ENCODE measurements around the gene GALNT15. TPM values are rescaled to one million over a fixed set of nuclear protein-coding genes. Genes with fewer than 3 reads are reported as not detected.

The GALNT15 gene
- total RNA-seq, 1 donor from 2014 or later: 0.95 TPM

GRCh38 chr3:16252243-16252978, 77.9 kb downstream of the GALNT15 start:
- Mint-ChIP-seq H3K27ac (ENCODE audit: unreplicated experiment) (no peak overlapping the region), H3K4me3 (ENCODE audit: unreplicated experiment) (no peak overlapping the region), H3K9me3 (ENCODE audit: unreplicated experiment) (no peaks in the 10 kb centered on the region), H3K27me3 (ENCODE audit: low read depth, unreplicated experiment) (no peaks in the 10 kb centered on the region), H3K36me3 (ENCODE audit: low read depth, unreplicated experiment) (peaks cover 2% of the 10 kb centered on the region), H3K4me1 (ENCODE audit: low read depth, unreplicated experiment) (peaks cover 6% of the 10 kb centered on the region)
- H3K27ac ChIP-seq (ENCODE audit: low read depth, low read length): no peak overlapping the region
- FAIRE-seq (no peak), DNase-seq (ENCODE audit: low read depth) (no peak)
- no peak overlapping the region for H2AFZ ChIP-seq (ENCODE audit: low read depth, low read length)
- no peaks in the 10 kb centered on the region for H3K79me2 ChIP-seq (ENCODE audit: insufficient read depth, low read length)
- H3K4me1 ChIP-seq (ENCODE audit: insufficient read depth, low read length): no peaks in the 10 kb centered on the region
- H3K9me3 ChIP-seq (ENCODE audit: insufficient read depth, low read depth, low read length): no peaks in the 10 kb centered on the region
- no peaks in the 10 kb centered on the region for H3K36me3 ChIP-seq (ENCODE audit: insufficient read depth, low read length)
- H3K4me3 ChIP-seq (ENCODE audit: insufficient read depth, low read depth, low read length): no peak overlapping the region
- peaks cover 2% of the 10 kb centered on the region for H3K27me3 ChIP-seq (ENCODE audit: insufficient read depth, low read length)
- H3K4me2 ChIP-seq (ENCODE audit: low read length): no peak overlapping the region
- TF ChIP-seq CTCF (IDR thresholded peaks at IDR 0.05; ENCODE audit: insufficient read depth, low read depth, low read length) (no peak), EZH2 (IDR thresholded peaks at IDR 0.05; ENCODE audit: insufficient read depth, low read length) (no peak)
- peaks cover 3% of the 10 kb centered on the region for H4K20me1 ChIP-seq (ENCODE audit: insufficient read depth, low read length)
- H3K9ac ChIP-seq (ENCODE audit: low read length): no peak overlapping the region

- H4K20me1 ChIP-seq (ENCODE audit: insufficient read depth, low read length): peaks cover 4% of the 10 kb centered on the region
- no peak overlapping the region for H3K4me3 ChIP-seq (ENCODE audit: insufficient read depth, low read depth, low read length)
- H3K4me1 ChIP-seq (ENCODE audit: insufficient read depth, low read length): no peaks in the 10 kb centered on the region
- no peak overlapping the region for H3K27ac Mint-ChIP-seq (ENCODE audit: unreplicated experiment)
- TF ChIP-seq CTCF (IDR thresholded peaks at IDR 0.05; ENCODE audit: insufficient read depth, low read depth, low read length) (no peak), EZH2 (IDR thresholded peaks at IDR 0.05; ENCODE audit: insufficient read depth, low read length) (no peak)
- H3K27ac ChIP-seq (ENCODE audit: low read depth, low read length): no peak overlapping the region
- H3K9me3 ChIP-seq (ENCODE audit: insufficient read depth, low read depth, low read length): no peaks in the 10 kb centered on the region
- no peaks in the 10 kb centered on the region for H3K27me3 Mint-ChIP-seq (ENCODE audit: low read depth, unreplicated experiment)
- no peak overlapping the region for H3K4me2 ChIP-seq (ENCODE audit: low read length)
- no peak for DNase-seq (ENCODE audit: low read depth)
- no peak overlapping the region for H3K9ac ChIP-seq (ENCODE audit: low read length)
- H3K36me3 ChIP-seq (ENCODE audit: insufficient read depth, low read length): no peaks in the 10 kb centered on the region
- no peaks in the 10 kb centered on the region for H3K9me3 Mint-ChIP-seq (ENCODE audit: unreplicated experiment)
- H3K79me2 ChIP-seq (ENCODE audit: insufficient read depth, low read length): no peaks in the 10 kb centered on the region
- H3K4me3 Mint-ChIP-seq (ENCODE audit: unreplicated experiment): no peak overlapping the region
- H3K27me3 ChIP-seq (ENCODE audit: insufficient read depth, low read length): peaks cover 2% of the 10 kb centered on the region
- no peak overlapping the region for H2AFZ ChIP-seq (ENCODE audit: low read depth, low read length)
- FAIRE-seq: no peak
- H3K4me1 Mint-ChIP-seq (ENCODE audit: low read depth, unreplicated experiment): peaks cover 3% of the 10 kb centered on the region
- peaks cover 2% of the 10 kb centered on the region for H3K36me3 Mint-ChIP-seq (ENCODE audit: low read depth, unreplicated experiment)
Measured at GRCh38 chr3:16252988-16253387, 78.5 kb downstream of the GALNT15 start.

GRCh38 chr3:16253601-16254000, 79.1 kb downstream of the GALNT15 start:
- H3K4me1 Mint-ChIP-seq (ENCODE audit: low read depth, unreplicated experiment): no peaks in the 10 kb centered on the region
- Histone ChIP-seq H3K4me2 (ENCODE audit: low read length) (no peak overlapping the region), H3K4me1 (ENCODE audit: insufficient read depth, low read length) (no peaks in the 10 kb centered on the region), H4K20me1 (ENCODE audit: insufficient read depth, low read length) (peaks cover 4% of the 10 kb centered on the region), H3K4me3 (ENCODE audit: insufficient read depth, low read depth, low read length) (no peak overlapping the region), H3K79me2 (ENCODE audit: insufficient read depth, low read length) (no peaks in the 10 kb centered on the region), H3K36me3 (ENCODE audit: insufficient read depth, low read length) (no peaks in the 10 kb centered on the region), H3K27ac (ENCODE audit: low read depth, low read length) (no peak overlapping the region), H3K27me3 (ENCODE audit: insufficient read depth, low read length) (peaks cover 2% of the 10 kb centered on the region), H3K9ac (ENCODE audit: low read length) (no peak overlapping the region), H3K9me3 (ENCODE audit: insufficient read depth, low read depth, low read length) (no peaks in the 10 kb centered on the region), H2AFZ (ENCODE audit: low read depth, low read length) (no peak overlapping the region)
- TF ChIP-seq EZH2 (IDR thresholded peaks at IDR 0.05; ENCODE audit: insufficient read depth, low read length): no peak
- no peak for TF ChIP-seq CTCF (IDR thresholded peaks at IDR 0.05; ENCODE audit: insufficient read depth, low read depth, low read length)
- H3K36me3 Mint-ChIP-seq (ENCODE audit: low read depth, unreplicated experiment): peaks cover 2% of the 10 kb centered on the region
- H3K9me3 Mint-ChIP-seq (ENCODE audit: unreplicated experiment): no peaks in the 10 kb centered on the region
- H3K27me3 Mint-ChIP-seq (ENCODE audit: low read depth, unreplicated experiment): no peaks in the 10 kb centered on the region
- DNase-seq (ENCODE audit: low read depth) (no peak), FAIRE-seq (no peak)
- H3K4me3 Mint-ChIP-seq (ENCODE audit: unreplicated experiment): no peak overlapping the region
- no peak overlapping the region for H3K27ac Mint-ChIP-seq (ENCODE audit: unreplicated experiment)

All from astrocyte (in vitro differentiated cells and primary cell).